GM19372 (cell line): ENCODE results near the gene LAPTM5.
"Not testable (repeated sequence)": the region's sequence is repeated elsewhere in the genome, so short reads cannot be mapped to it uniquely, and the experiment has no call there.

Experiments used
- ATAC-seq: cut with Tn5 transposase; IDR thresholded peaks from one replicate; pipeline ENCODE4 v1.9.1; 2021; ENCODE audit warnings: mild to moderate bottlenecking, low read depth, moderate library complexity; ENCODE audit not compliant: unreplicated experiment

LAPTM5 gene, protein sequence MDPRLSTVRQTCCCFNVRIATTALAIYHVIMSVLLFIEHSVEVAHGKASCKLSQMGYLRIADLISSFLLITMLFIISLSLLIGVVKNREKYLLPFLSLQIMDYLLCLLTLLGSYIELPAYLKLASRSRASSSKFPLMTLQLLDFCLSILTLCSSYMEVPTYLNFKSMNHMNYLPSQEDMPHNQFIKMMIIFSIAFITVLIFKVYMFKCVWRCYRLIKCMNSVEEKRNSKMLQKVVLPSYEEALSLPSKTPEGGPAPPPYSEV

DNA sequence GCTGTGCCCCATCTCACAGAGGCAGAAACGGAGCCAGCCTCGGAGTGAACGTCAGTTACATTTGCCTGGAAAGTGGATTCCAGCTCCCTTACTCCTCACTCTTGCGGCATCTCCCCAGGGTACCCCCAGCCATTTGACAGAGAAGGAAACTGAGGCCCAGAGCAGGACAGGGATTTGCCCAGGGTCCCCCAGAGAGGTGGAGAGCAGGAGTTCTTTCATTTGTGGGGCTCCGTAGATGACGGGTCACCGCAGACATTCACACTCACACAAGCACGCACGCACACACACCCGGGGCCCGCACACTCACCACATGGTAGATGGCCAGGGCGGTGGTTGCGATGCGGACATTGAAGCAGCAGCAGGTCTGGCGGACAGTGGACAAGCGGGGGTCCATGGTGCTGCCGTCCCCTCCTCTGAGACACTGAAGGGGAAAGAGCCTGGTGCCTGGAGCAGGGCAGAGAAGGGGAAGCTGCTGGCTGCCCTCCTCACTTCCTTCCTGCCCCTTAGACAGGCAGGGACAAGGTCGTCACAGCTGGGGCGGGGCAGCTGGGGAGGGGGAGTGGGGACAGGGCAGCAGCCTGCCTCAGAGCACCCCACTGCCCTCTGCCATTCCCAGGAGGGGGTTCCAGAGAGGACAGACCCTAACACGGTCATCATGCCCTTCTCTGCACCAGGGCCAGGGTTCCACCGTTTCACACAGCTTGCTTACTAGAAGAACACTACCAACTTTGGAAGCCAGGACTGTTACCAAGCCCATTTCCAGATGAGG is at the start of gene LAPTM5:
TSS of gene LAPTM5 (minus strand) at position 423 of the 769 bp plus-strand sequence. CDS start at position 394, 29 bp downstream.
- no peak for ATAC-seq

DNA sequence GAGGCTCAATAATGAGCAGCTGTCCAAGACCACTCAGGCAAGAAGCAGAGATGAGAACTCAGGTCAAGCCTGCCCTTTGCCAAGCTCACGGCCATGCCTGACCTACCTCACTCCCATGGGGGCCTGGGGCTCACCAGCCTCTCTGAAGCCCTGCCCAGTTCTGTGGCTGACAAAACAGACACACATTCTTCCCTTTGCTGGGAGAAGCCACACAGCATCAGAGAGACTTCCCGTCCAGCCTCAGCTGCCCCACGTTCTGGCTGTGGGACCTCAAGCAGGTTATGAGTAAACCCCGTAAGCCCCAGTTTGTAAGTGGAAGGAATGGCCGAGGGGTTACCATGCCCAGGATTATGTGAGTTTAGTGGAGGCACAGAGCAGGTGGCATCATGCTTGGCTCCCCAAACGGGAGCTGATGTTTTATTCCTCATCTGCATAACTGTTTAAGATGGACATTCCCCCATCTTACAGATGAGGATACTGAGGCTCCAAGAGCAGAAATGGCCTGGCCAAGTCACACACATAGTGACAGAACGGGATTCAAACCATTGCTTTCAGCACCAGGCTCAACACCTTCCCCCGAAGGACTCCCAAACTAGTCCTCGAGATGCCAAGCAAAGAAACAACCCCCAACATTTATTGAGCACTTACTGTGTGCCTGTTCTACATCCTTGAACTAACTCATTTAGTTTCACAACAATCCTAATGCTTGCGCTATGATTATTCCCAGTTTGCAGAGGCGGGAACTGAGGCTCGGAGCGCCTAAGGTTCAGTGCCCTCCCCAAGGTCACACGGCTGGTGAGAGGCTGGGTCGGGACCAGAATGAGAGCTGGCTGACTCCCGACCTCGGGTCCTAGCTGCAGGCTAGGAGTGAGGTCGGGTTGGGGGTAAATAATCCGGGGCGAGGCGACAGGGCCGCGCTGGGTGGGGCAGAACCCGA is 49.1 kb upstream of the LAPTM5 start:
- no peak for ATAC-seq

DNA sequence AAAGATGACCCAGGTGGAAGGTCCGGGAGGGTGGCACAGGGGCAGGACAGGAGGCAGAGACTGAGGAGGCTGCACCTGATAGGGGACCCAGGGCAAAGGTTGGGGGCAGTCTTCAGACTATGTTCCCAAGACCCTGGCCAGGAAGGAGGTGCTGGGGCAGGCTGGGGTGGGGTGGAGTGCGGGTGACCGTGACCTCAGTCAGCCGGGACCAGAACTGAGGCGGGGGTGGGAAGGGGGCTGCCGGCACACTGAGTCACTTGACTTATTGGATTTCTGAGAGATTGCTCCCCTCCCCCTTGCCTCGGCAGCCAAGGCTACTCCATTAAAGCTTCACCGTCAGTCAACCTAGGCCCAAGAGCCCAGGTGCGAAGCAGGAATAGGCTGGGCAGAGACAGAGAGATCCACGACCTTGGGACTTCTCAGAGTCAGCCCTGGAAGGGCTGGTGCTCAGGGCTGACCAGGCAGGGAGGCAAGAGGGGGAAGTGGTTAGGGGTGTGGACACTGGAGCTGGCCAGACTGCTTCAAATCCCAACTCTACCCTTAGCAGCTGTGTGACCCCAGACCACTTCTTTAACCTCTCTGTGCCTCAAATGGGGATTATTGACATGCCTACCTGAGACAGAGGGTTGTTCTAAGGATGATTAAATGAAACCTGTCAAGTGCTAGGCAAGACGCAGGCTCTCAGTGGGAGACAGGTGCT is 47.9 kb upstream of the LAPTM5 start:
- ATAC-seq = no peak

DNA sequence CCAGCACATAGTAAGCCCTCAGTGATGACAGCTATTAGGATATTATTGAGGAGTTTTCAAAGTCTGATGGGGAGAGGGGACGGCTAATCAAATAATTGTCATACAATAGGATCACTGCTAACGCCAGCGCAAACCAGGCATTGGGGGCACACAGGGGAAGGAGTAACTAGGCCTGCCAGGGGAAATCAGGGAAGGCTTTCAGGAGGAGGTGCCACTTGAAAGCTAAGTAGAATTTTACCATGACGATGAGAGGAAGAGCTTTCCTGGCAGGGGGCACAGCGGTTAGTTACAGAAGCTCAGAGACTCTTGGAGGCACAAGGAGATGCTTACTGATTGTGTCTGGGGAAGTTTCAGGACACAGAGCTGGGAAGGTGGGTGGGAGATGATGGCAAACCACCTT is 47.2 kb upstream of the LAPTM5 start:
- ATAC-seq = no peak

DNA sequence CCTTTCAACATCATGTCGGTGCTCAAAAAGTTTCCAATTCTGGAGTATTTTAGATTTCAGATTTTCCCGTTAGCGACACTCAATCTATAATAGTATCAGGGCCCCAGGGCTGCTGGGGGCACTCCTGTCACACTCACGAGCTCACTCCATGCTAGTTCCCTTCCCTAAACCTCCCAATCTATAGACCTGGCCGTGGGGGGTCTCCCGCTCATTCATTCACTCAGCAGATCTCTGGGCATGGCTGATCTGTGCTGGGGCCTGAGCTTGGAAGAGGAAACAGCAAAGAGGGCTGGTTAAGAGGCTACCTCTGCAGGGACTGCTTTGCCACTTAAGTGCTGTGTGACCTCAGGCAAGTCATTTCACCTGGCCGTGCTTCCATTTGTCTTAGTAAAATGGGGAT is 46.8 kb upstream of the LAPTM5 start:
- ATAC-seq = no peak

DNA sequence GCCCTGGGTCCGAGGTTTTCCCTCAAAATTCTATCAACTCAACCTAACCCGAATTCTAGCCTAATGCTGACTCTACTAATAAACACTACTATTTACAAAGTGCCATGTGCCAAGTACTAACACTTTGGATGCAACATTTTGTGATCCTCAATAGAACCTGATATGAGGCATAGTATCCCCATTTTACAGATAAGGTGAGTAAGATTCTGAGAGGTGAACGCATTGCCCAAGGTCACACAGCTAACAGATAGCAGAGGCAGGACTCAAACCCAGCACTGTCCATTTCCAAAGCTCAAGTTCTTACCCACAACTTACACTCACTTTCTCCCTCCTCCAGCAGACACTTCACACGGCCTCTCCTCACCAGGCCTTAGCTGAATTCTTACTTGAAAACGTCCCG is 46.0 kb upstream of the LAPTM5 start:
- ATAC-seq = no peak

DNA sequence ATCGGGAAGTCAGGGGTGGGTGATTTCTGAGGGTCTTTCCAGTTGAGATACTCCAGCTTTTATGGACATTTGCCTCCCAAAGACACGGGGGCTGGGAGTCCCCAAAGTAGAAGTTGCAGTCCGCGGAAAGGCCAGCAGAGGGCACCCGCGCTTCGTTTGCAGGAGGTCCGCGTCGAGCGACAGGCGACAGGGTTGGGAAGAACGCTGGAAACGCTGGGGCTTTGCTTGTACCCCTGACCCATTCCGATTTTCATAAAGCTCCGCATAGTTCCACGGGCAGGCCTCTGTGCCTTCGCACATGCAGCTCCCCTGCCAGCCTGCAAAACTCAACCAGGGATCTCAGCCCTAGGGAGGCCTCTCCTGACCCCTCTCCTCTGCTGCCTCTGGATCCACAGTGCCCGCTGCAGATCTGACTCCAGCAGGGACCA is 44.2 kb upstream of the LAPTM5 start:
- ATAC-seq = no peak

DNA sequence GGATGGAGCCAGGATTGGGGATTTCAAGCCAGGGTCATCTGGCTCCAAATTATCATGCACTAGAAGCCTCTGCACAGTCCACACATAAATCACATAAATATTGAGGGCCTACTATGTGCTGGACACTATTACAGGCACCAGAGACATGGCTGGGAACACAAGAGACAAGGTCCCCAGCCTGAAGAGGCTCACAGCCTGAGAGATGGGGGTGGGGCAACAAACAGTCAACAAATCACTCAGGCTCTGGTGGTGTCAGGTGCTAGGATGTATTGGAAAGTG is 41.6 kb upstream of the LAPTM5 start:
- ATAC-seq = no peak

DNA sequence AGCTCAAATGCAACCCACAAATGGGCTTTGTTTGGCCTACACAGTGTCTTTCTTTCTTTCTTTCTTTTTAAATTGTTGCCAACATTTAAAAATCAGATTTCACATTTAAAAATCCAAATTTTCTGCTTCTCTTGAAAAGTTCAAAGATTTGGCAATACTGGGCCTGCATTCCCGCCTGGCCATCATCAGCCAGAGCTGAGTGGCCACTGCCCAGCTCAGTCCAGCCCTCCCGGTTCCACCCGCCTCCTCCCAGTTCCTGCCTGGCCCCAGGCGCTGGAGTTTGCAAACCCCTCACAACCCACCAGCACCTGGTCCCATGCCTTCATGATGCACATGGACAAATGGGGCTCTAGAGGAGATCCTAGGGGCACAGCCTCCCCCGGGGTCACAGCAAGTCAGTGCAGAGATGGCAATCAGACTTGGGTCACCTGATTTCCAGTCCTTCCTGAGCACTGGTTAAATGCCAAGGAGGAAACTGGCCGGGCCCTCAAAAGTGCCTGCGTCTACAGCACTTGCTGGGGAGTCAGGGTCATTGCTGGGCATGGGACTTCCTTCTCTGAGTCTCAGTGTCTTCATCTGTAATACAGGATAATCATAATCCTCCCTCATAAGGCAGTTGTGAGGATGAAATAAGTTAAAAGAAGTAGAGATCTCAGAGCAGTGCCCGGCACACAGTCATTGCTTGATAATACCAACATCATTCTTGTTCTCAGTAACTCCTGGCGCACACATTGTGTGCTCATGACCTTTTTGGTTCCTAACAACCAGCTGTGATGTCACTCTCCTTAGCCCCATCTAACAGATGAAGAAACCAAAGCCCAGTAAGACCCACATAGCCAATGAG is 41.0 kb upstream of the LAPTM5 start:
- ATAC-seq = no peak

DNA sequence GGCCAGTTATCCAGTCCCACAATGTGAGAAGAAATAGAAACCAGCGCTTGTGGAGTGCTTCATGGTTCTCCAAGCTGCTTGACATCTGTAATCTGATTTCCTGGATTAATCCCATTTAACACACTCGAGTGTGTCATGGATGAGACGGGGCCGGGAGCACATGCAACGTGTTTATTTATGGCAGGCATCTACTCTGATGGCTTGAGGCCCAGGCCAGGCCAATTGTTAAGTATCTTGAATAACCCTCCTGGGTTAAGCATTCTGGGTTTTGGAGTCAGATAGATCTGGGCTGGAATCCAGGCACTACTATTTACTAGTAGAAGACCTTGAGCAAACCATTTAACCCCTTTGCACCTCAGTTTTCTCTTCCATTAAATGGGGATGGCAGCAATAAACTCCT is 37.5 kb upstream of the LAPTM5 start:
- no peak for ATAC-seq

DNA sequence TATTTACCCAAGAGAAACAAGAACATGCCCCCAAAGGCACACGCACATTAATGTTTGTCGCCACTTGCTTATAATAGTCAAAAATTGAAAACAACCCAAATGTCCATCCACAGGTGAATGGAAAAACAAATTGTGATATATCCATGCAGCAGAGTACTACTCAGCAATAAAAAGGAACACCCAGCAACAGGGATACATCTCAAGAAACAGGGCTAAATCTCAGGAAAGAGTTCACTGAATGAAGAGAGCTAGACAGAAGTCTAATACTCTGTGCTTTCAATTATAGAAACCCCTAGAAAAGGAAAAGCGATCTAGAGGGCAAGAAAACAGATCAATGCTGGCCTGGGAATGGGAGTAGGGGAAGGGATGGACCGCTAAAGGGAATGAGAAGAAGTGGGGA is 36.7 kb upstream of the LAPTM5 start:
- ATAC-seq = no peak

DNA sequence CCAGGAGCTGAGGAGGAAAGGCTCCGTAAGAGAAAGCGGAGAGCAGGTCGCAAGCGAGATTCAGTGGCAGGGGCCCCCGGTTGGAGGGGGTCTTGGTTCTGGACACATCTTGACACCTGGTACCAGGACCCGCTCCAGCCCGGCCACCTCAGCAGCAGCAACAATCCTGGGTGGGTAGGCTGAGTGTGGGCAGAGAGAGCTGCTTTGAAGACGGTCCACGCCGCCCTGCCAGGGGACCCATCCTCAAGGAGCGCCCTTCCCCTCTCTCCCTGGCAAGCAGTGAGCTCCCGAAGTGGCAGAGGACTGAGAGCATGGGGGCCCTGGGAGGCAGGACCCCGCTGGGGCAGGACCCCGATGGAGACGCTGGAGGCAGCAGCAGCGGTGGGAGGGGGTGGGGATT is 35.6 kb upstream of the LAPTM5 start:
- ATAC-seq = no peak

DNA sequence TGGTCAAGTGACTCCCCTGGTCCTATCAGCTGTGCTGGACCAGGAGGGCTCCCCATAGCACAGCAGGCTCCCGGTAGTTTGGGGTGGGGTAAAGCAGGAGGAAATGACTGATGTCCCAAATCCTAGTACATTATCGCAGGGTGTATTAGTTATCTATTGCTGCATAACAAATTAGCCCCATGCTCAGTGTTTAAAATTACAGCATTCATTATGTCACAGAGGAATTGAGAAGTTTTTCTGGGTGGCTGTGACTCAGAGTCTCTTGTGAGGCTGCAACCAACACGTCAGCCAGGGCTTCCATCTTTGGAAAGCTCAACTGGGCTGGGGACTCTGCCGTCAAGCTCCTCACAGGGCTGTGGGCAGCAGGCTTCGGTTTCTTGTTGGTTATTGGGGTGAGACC is 34.3 kb upstream of the LAPTM5 start:
- no peak for ATAC-seq

DNA sequence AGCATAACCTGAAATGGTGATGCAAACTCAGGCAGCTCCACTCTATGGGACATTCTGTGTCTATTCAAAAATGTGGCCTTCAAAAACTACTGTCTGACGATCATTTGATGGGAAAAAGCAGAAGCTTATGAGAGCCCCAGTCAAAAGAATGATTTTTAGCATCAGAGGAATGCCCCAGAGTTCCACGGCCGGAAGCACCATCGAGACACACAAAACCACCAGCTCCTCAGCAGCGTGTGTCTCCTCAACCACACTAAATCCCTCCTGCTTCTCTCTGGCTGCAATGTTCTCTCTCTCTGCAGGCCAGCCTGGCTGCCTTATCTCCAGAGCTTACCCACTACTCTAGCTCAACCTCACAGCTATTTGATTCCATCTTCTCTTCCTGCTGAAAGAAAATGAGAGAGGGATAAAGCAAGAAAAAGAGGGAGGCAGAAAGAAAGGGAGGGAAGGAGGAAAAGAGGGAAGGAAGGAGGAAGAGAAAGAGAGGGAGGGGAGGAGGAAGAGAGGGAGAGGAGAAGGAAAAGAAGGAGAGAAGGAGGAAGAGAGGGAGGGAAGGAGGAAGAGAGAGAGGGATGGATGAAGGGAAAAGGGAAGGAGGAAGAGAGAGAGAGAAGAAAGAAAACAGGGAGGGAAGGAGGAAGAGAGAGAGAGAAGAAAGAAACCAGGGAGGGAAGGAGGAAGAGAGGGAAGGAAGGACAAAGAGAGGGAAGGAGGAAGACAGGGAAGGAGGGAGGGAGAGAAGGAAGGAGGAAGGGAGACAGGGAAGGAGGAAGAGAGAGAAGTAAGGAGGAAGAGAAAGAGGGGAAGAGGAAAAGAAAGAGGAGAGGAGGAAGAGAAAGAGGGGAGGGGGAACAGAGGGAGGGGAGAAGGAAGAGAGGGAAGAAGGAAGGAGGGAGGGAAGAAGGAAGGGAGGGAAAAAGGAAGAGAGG is 33.5 kb upstream of the LAPTM5 start:
- ATAC-seq = no peak

DNA sequence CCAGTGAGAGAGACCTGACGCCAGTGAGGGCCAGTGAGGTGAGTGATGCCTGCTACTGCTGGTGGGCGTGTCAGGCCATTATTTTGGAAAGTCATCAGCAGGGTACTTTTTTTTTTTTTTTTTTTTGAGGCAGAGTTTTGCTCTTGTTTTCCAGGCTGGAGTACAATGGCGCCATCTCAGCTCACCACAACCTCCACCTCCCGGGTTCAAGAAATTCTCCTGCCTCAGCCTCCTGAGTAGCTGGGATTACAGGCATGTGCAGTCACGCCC is 32.6 kb upstream of the LAPTM5 start:
- ATAC-seq = not testable (repeated sequence)

DNA sequence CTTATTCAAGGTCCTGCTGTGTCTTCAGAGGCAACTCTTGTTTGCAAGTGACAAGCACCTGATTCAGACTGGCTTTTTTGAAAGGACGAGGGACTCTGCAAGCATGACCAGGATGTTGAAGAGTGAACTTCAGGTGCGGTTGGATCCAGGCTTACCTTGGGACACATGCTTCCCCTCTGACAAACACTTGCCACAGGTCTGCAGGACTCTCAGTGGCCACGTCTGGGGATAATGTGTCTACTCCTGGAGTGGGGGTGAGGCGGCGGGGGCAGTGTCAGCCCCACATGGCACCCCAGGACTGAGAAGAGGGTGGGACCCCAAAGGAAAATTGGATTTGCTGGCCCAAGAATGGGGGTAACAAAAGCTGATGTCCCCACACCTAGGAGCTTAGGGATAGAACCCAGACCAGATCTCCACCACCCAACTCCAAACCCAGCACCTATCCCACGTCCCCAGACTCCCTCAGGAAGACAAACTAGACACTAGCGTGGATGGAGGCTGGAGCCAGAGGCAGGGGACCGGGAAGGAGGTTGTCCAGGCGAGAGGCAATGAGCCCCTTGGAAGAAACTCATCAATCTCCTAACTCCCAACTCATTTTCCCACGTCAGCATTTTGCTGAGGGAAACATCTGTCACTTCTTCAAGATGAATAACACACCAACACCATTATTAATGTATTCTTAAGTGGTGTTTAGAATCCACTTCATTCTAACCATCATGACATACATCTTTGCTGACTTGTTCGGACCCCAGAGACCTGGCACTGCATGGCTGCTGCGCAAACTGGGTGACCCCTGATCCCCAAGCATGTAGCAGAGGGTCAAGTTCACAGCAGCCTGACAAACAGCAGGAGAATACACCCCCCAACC is 32.0 kb upstream of the LAPTM5 start:
- no peak for ATAC-seq

DNA sequence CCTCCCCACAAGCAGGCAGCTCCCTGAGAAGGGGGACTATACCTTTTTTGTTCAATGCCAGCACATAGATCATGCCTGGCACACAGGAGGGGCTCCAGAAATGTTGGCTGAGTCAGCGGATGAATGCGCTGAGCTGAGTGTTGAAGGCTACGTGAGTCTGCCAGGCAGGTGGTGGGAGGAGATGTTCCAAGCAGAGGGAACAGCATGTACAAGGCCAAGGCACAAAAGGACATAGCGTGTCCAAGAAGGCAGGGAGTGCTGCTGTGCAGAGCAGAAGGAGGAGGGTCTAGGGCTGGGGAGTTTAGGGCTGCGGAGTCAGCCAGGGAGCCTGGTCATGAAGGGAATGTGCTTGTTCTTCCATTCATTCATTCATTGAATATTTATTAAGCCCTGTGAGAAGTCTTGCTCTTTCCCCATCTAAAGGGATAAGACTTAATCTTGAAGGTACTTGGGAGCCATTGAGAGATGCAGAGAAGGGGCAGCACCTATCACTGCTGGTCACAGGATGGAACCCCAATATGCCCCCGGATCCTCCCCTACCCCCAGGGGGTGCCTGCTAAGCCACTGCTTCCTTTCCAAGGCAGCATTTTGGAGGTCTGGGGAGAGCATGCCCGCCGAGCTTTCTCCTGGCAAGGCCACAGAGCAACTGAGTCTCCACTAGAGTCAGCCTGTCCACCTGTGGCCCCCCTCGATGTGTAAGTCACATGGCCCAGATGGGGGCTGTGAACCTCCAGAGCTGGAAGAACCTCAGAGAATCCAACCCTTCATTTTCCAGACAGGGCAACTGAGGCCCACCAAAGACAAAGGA is 31.2 kb upstream of the LAPTM5 start:
- no peak for ATAC-seq
